Subcutaneous adipose tissue (tissue), 4 donors: Measurements from ENCODE around the gene SPTBN5. TPM values are rescaled to one million over a fixed set of nuclear protein-coding genes. Genes with fewer than 3 reads are reported as not detected.

Experiments
- CTCF ChIP-seq: fragments of 450-650 bp; IDR thresholded peaks from one replicate; pipeline ENCODE4 v1.5.1; 2016; ENCODE audit warnings: low read depth, mild to moderate bottlenecking, control low read depth, antibody characterized with exemption, moderate library complexity
- total RNA-seq, 4 donors: library from RNA; depleted of rRNA; stranded (reverse); fragments of >200 nt; gene quantifications; one replicate each; pipeline ENCODE4 v1.1.0, GENCODE V29; 2016

Gene SPTBN5
- 1 to 10 TPM in 1 of 4 donors, under 1 TPM in 3; 0.17 to 1.5 (median 0.52) TPM for total RNA-seq

DNA sequence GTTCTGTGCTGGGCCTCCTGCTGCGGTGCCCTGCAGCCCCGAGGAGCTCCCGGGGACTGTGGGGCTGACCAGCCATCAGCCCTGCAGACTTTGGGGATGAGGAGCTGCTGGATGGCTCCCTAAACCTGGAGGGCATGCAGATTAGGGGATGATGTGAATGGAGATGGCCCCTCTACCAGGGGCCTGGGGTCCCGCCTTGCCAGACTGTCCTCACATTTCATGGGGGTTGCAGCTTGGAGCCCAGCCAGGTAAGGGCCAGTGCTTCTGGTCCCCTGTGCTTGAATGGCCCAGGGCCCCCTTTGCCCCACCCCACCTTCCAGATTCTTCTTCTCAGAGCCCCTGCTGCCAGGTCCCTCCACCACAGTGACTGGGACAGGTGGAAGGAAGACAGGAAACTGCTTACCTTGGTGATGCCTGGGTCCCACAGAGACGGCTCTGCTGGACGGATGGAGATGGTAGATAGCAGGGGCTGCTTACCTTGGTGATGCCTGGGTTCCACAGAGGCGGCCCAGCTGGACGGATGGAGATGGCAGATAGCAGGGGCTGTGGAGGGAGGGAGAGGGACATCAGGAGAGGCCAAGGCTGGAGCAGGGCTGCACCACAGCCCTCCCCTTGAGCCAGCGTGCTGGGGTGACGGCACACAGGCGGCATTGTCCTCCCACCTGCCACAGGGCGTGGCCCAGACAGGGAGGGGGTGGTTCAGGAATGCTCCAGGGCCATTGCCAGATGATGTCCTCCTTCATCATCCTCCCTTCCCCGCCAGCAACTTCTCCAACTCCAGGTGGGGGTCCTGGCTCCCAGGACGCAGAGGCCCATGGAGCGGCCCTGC is at the start of gene SPTBN5:
TSS of gene SPTBN5 (minus strand) at position 632 of the 829 bp plus-strand sequence. CDS start at position 76, 556 bp downstream.
- TF ChIP-seq CTCF, result no peak

- TF ChIP-seq CTCF, result no peak
Measured at GRCh38 chr15:41942886-41943285, 49.0 kb upstream of the SPTBN5 start.

GRCh38 chr15:41941644-41942415 is 48.0 kb upstream of the SPTBN5 start:
- TF ChIP-seq CTCF, result no peak

DNA sequence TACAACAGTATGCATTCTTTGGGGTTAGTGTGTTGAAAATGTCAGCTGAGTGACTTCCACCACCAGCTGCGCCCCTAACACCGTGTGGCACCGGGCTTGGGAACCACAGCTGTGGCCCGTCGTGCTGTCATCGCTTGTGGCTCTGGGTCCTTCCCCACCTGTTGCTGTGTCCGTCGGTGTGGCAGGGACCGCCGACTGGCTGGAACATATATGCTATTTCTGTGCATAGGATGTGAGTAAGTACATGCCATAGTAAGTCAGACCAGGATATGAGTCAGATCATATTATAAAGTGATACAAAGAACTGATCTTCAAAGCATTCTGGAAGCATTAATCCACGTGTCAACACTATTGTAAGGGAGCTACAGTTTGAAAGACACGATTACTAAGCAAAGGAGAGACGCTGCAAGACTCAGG is 46.6 kb upstream of the SPTBN5 start:
- no peak for TF ChIP-seq CTCF

GRCh38 chr15:41939986-41940385 is 46.1 kb upstream of the SPTBN5 start:
- TF ChIP-seq CTCF, result no peak

DNA sequence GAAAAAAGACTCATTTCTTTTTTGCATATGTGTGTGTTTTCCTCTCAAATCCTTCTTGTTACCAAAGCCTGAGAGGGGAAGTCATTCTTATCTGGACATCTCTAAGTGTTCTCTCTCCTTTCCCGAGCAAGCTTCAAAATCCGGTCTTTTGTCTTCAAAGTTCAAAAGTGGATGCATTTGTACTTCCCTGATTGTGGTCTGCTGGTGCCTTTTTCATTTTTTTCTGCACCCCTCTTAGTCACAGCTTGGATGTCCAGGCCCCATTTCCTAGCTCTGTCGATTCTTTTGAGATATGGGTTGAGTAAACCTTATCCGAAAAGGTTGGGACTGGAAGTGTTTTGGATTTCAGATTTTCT is 43.7 kb upstream of the SPTBN5 start:
- no peak for TF ChIP-seq CTCF

GRCh38 chr15:41936649-41937567 is 43.1 kb upstream of the SPTBN5 start:
- no peak for TF ChIP-seq CTCF
